Stimulated activated naive B cell treated with anti-CD40 and anti-IgM and Interleukin-4, amounts not matched to agents 10 μg/mL and 1 μg/mL and 100 μg/mL, for 72 hours (primary cell): Measurements from ENCODE around the gene MYEF2.

Experiments used
- ATAC-seq, 2 donors: fragments of 150-1000 bp; cut with Tn5 transposase; replicated peaks; 2 replicates each; pipeline ENCODE4 v1.10.0; 2021; ENCODE audit warnings: moderate library complexity in 1 of 2
- DNase-seq: peaks from one replicate; pipeline ENCODE4 v3.0.0; 2021
- H3K27ac Mint-ChIP-seq: one replicate; pipeline ENCODE4 v1.8.0; 2022; ENCODE audit warnings: mild to moderate bottlenecking, mixed read lengths
- H3K27me3 Mint-ChIP-seq, 2 donors: one replicate each; pipeline ENCODE4 v1.8.0; 2022; ENCODE audit warnings: mixed read lengths in 2 of 2
- H3K36me3 Mint-ChIP-seq, 2 donors: one replicate each; pipeline ENCODE4 v1.8.0; 2022; ENCODE audit warnings: mixed read lengths in 2 of 2, mild to moderate bottlenecking in 1 of 2
- H3K4me1 Mint-ChIP-seq, 2 donors: one replicate each; pipeline ENCODE4 v1.8.0; 2022; ENCODE audit warnings: mixed read lengths in 2 of 2, mild to moderate bottlenecking in 1 of 2
- H3K4me3 Mint-ChIP-seq, 2 donors: one replicate each; pipeline ENCODE4 v1.8.0; 2022; ENCODE audit warnings: mild to moderate bottlenecking in 2 of 2, mixed read lengths in 2 of 2, moderate library complexity in 1 of 2
- H3K9me3 Mint-ChIP-seq, 2 donors: one replicate each; pipeline ENCODE4 v1.8.0; 2022; ENCODE audit warnings: mixed read lengths in 2 of 2, mild to moderate bottlenecking in 1 of 2

MYEF2 gene

GRCh38 chr15:48177766-48178647, at the start of gene MYEF2:
Gene MYEF2 (minus strand): TSS chr15:48178295. CDS start chr15:48178237, 58 bp downstream.
- H3K27me3 Mint-ChIP-seq: peaks cover 12 to 13% of the 10 kb centered on the region in 2 donors
- peak; percentile 87 to 88 for ATAC-seq
- H3K4me1 Mint-ChIP-seq: peaks cover 7 to 16% of the 10 kb centered on the region in 2 donors
- peaks cover 8 to 15% of the 10 kb centered on the region in 2 donors for H3K36me3 Mint-ChIP-seq
- peaks cover 0 to 1% of the 10 kb centered on the region in 2 donors for H3K9me3 Mint-ChIP-seq
- H3K27ac Mint-ChIP-seq: peak within 1 kb of the TSS; percentile 94
- H3K4me3 Mint-ChIP-seq: peak within 1 kb of the TSS; percentile 85 to 87
- DNase-seq: peak; percentile 77

GRCh38 chr15:48225771-48226170, 47.7 kb upstream of the MYEF2 start:
- H3K9me3 Mint-ChIP-seq: no peaks in the 10 kb centered on the region
- H3K27me3 Mint-ChIP-seq: peaks cover 0 to 3% of the 10 kb centered on the region in 2 donors
- H3K36me3 Mint-ChIP-seq: no peaks in the 10 kb centered on the region
- DNase-seq (no peak), ATAC-seq (peak; percentile 29 to 68)
- no peaks in the 10 kb centered on the region for H3K4me1 Mint-ChIP-seq
- no peak overlapping the region for H3K4me3 Mint-ChIP-seq
- no peak overlapping the region for H3K27ac Mint-ChIP-seq

GRCh38 chr15:48222627-48223026, 44.5 kb upstream of the MYEF2 start:
- no peak overlapping the region for H3K27ac Mint-ChIP-seq
- H3K36me3 Mint-ChIP-seq: no peaks in the 10 kb centered on the region
- H3K4me3 Mint-ChIP-seq: no peak overlapping the region
- DNase-seq (no peak), ATAC-seq (no peak)
- H3K9me3 Mint-ChIP-seq: no peaks in the 10 kb centered on the region
- H3K27me3 Mint-ChIP-seq: peaks cover 0 to 6% of the 10 kb centered on the region in 2 donors
- H3K4me1 Mint-ChIP-seq: no peaks in the 10 kb centered on the region

- DNase-seq (no peak), ATAC-seq (no peak)
- no peak overlapping the region for H3K4me3 Mint-ChIP-seq
- H3K9me3 Mint-ChIP-seq: no peaks in the 10 kb centered on the region
- no peak overlapping the region for H3K27ac Mint-ChIP-seq
- H3K4me1 Mint-ChIP-seq: no peaks in the 10 kb centered on the region
- H3K36me3 Mint-ChIP-seq: no peaks in the 10 kb centered on the region
- H3K27me3 Mint-ChIP-seq: peaks cover 0 to 6% of the 10 kb centered on the region in 2 donors
Observed at GRCh38 chr15:48221885-48222284, 43.8 kb upstream of the MYEF2 start.

- Mint-ChIP-seq H3K4me1 (no peaks in the 10 kb centered on the region), H3K9me3 (no peaks in the 10 kb centered on the region), H3K27ac (no peak overlapping the region), H3K27me3 (peaks cover 0 to 6% of the 10 kb centered on the region in 2 donors), H3K36me3 (no peaks in the 10 kb centered on the region), H3K4me3 (no peak overlapping the region)
- no peak for DNase-seq
- no peak for ATAC-seq
Observed at GRCh38 chr15:48221261-48221660, 43.2 kb upstream of the MYEF2 start.

GRCh38 chr15:48205981-48206380, 27.9 kb upstream of the MYEF2 start, which contains the start of gene SLC12A1:
Gene SLC12A1 (plus strand): TSS chr15:48206302. CDS start chr15:48207720, 1,418 bp downstream.
- no peaks in the 10 kb centered on the region for H3K9me3 Mint-ChIP-seq
- peaks cover 7 to 36% of the 10 kb centered on the region in 2 donors for H3K27me3 Mint-ChIP-seq
- no peaks in the 10 kb centered on the region for H3K36me3 Mint-ChIP-seq
- H3K4me1 Mint-ChIP-seq: no peaks in the 10 kb centered on the region
- H3K27ac Mint-ChIP-seq: no peak within 1 kb of the TSS
- no peak within 1 kb of the TSS for H3K4me3 Mint-ChIP-seq
- ATAC-seq (no peak), DNase-seq (no peak)

GRCh38 chr15:48202068-48202467, 24.0 kb upstream of the MYEF2 start:
- H3K9me3 Mint-ChIP-seq: no peaks in the 10 kb centered on the region
- H3K36me3 Mint-ChIP-seq: no peaks in the 10 kb centered on the region
- ATAC-seq (peak in 1 of 2 donors; percentile 46), DNase-seq (no peak)
- H3K27me3 Mint-ChIP-seq: peaks cover 16 to 35% of the 10 kb centered on the region in 2 donors
- no peak overlapping the region for H3K4me3 Mint-ChIP-seq
- H3K27ac Mint-ChIP-seq: no peak overlapping the region
- no peaks in the 10 kb centered on the region for H3K4me1 Mint-ChIP-seq

GRCh38 chr15:48191574-48192225, 13.6 kb upstream of the MYEF2 start, which contains the start of gene CTXN2:
Gene CTXN2 (plus strand): TSS chr15:48191665. CDS start chr15:48201301, 9,636 bp downstream.
- ATAC-seq (no peak), DNase-seq (no peak)
- peak within 1 kb of the TSS; percentile 46 to 71 for H3K4me3 Mint-ChIP-seq
- no peaks in the 10 kb centered on the region for H3K36me3 Mint-ChIP-seq
- no peak within 1 kb of the TSS for H3K27ac Mint-ChIP-seq
- H3K27me3 Mint-ChIP-seq: peaks cover 35 to 40% of the 10 kb centered on the region in 2 donors
- H3K9me3 Mint-ChIP-seq: peaks cover 5 to 7% of the 10 kb centered on the region in 2 donors
- peaks cover 7 to 12% of the 10 kb centered on the region in 2 donors for H3K4me1 Mint-ChIP-seq

GRCh38 chr15:48190932-48191573, 13.0 kb upstream of the MYEF2 start:
- H3K4me1 Mint-ChIP-seq: peaks cover 7 to 12% of the 10 kb centered on the region in 2 donors
- ATAC-seq (peak in 1 of 2 donors; percentile 19), DNase-seq (no peak)
- H3K4me3 Mint-ChIP-seq: peak overlapping the region; percentile 46 to 71
- no peak overlapping the region for H3K27ac Mint-ChIP-seq
- H3K9me3 Mint-ChIP-seq: peaks cover 5 to 7% of the 10 kb centered on the region in 2 donors
- H3K27me3 Mint-ChIP-seq: peaks cover 35 to 42% of the 10 kb centered on the region in 2 donors
- no peaks in the 10 kb centered on the region for H3K36me3 Mint-ChIP-seq

GRCh38 chr15:48186271-48186670, 8.2 kb upstream of the MYEF2 start:
- DNase-seq (no peak), ATAC-seq (no peak)
- no peak overlapping the region for H3K4me3 Mint-ChIP-seq
- H3K27ac Mint-ChIP-seq: no peak overlapping the region
- peaks cover 30 to 37% of the 10 kb centered on the region in 2 donors for H3K27me3 Mint-ChIP-seq
- peaks cover 2 to 4% of the 10 kb centered on the region in 2 donors for H3K9me3 Mint-ChIP-seq
- H3K36me3 Mint-ChIP-seq: no peaks in the 10 kb centered on the region
- H3K4me1 Mint-ChIP-seq: peaks cover 2 to 6% of the 10 kb centered on the region in 2 donors

- Mint-ChIP-seq H3K9me3 (no peaks in the 10 kb centered on the region), H3K27me3 (peaks cover 23 to 31% of the 10 kb centered on the region in 2 donors), H3K36me3 (no peaks in the 10 kb centered on the region), H3K4me3 (no peak overlapping the region), H3K4me1 (no peaks in the 10 kb centered on the region), H3K27ac (no peak overlapping the region)
- no peak for DNase-seq
- no peak for ATAC-seq
Observed at GRCh38 chr15:48185529-48185928, 7.4 kb upstream of the MYEF2 start.

GRCh38 chr15:48182749-48183148, 4.7 kb upstream of the MYEF2 start:
- H3K4me1 Mint-ChIP-seq: no peaks in the 10 kb centered on the region
- H3K9me3 Mint-ChIP-seq: no peaks in the 10 kb centered on the region
- DNase-seq: no peak
- H3K27me3 Mint-ChIP-seq: peaks cover 27 to 35% of the 10 kb centered on the region in 2 donors
- no peak overlapping the region for H3K4me3 Mint-ChIP-seq
- no peak overlapping the region for H3K27ac Mint-ChIP-seq
- H3K36me3 Mint-ChIP-seq: no peaks in the 10 kb centered on the region
- ATAC-seq: no peak

GRCh38 chr15:48178648-48178931, 495 bp upstream of the MYEF2 start:
- Mint-ChIP-seq H3K4me1 (peaks cover 7 to 16% of the 10 kb centered on the region in 2 donors), H3K27me3 (peaks cover 12 to 15% of the 10 kb centered on the region in 2 donors), H3K36me3 (peaks cover 4 to 10% of the 10 kb centered on the region in 2 donors), H3K27ac (no peak overlapping the region), H3K4me3 (peak overlapping the region; percentile 56 to 72), H3K9me3 (peaks cover 0 to 1% of the 10 kb centered on the region in 2 donors)
- no peak for ATAC-seq
- DNase-seq: no peak

GRCh38 chr15:48177383-48177765, 721 bp downstream of the MYEF2 start:
- Mint-ChIP-seq H3K4me3 (peak overlapping the region; percentile 85 to 87), H3K27ac (peak overlapping the region; percentile 94), H3K9me3 (peaks cover 0 to 1% of the 10 kb centered on the region in 2 donors), H3K4me1 (peaks cover 7 to 16% of the 10 kb centered on the region in 2 donors), H3K27me3 (peaks cover 9 to 12% of the 10 kb centered on the region in 2 donors), H3K36me3 (peaks cover 8 to 19% of the 10 kb centered on the region in 2 donors)
- DNase-seq: peak; percentile 6
- ATAC-seq: peak; percentile 68 to 76
